Posterior cingulate gyrus (tissue), 11 donors: ENCODE results near the gene HIRA.
A peak's percentile ranks its signal among the peaks of the same experiment; 100 is the strongest.
"Not testable (repeated sequence)": the region's sequence is repeated elsewhere in the genome, so short reads cannot be mapped to it uniquely, and the experiment has no call there.

Experiments
- DNase-seq, 10 donors: peaks; one replicate each; pipeline versions ENCODE4 v3.0.0 to v3.0.0-alpha.2; 2020 to 2021; ENCODE audit warnings: mixed read lengths in 3 of 10
- intact Hi-C: fragments of 100-400 bp; cut with DNase I; formaldehyde crosslinking; loops from one replicate; pipeline ENCODE4 v1.15.1; 2023

HIRA gene

DNA sequence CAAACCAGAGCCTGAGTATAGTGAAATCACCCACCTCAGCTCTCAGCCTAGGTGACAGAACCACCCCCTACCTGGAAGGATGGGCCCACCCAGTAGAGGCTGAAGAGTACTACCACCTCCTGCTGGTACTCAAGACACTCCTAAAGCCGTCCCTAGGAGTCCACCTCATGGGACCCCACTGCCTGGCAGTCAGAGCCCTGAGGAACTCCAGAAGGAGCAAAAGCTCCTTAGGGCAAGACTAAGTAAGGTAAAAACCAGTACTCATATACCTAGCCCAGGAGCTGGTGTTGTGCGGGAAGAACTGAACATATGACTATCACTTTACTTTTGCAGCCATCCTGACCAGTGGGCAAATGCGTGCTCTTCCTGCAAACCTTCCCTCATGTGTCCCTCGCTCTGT, 36.3 kb downstream of the HIRA start:
- intact Hi-C loops, result no loop called here
- DNase-seq, result no peak

DNA sequence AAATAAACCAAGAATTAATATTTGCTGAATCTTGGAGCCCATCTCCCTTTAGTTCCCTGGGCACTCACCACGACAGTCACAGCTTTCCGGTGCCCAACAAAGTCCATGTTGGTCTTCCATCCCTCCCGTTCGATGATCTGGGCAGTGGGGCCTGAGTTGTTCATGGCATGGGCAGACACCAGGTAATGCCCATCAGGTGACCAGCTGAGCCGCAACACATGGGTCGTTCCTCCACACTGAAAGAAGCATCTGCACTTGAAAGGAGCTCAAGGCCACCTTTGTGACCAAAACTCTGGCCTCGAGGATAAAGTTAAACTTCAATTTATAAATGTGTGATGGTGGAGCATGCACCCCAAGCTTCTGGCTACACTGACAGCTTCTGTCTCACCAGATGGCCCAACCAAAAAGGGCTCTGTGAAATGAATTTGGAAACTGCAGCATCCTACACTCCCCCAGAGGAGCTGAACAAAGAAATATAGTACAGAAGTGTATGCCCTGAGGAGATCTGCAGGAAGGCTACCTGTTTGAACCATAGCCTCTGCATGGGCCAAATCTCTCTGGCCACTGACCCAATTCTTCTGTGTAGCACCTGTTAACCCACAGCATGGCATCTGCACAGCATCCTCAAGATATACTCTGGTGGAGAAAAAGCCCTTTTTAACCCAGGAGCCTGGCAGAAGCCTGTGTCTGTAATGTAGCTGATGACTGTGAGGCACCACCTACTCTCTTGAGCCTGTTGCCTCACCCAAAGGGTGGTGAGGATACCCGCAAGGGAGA, 37.1 kb downstream of the HIRA start:
- DNase-seq, result no peak
- intact Hi-C loops, result no loop called here

DNA sequence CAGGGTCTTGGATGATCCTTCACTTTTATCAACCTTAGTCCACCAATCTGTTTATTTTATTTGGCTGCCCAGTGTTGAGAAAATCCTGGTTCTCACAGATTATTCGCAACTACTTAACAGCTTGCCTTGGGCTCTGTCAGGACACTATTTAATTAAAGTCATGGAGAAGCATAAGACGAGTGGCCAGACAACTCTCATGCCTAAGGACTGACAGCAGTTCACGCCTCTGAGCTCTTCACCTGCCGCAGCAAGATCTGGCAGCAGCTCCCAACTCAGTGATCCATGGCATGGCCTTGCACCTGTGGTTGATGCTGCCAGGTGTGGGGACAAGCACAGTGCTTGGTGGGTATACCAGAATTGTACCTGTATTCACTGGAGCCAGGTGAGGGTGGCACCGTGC, 37.8 kb downstream of the HIRA start:
- intact Hi-C loops, result no loop called here

DNA sequence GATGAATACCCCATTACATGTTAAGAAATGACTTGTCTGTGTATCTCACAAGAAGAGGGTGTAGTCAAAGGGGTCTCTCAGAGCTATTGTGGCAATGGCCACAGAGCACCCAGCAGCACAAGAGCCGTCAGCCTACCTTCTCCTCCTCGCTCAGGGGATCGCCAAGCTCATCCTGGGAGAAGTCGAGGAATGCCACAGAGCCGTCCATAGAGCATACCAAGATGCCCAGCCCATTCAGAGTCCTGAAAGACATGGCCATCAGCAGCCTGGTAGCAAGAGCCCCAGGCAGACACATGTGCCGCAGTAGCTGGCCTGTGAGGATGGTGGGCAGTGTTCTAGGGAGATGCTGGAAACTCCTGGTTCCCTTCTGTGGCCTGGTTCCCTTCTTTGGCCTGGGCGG, 44.0 kb downstream of the HIRA start:
- no peak for DNase-seq
- intact Hi-C loops, result no loop called here

More for the DNA sequence above, 37.8 kb downstream of the HIRA start:
- no peak for DNase-seq

DNA sequence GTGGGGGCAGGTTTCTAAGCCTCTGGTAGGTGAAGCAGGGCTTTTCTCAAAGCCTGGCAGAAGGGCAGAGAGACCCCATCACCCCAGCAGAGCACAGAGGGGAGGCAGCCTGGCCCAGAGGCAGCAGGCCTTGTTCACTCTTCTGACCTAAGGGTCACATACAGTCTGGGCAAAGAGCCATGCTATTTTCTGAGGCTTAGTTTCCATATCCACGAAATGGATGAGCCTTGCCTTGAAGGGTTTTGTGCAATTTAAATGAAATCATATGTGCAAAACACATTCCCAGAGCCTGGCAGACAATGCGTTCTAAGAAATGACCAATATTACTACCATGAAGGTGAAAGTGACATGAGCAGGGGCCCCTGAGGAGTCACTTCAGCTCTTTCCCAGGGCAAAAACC, 44.5 kb downstream of the HIRA start:
- no peak for DNase-seq
- intact Hi-C loops, result no loop called here

DNA sequence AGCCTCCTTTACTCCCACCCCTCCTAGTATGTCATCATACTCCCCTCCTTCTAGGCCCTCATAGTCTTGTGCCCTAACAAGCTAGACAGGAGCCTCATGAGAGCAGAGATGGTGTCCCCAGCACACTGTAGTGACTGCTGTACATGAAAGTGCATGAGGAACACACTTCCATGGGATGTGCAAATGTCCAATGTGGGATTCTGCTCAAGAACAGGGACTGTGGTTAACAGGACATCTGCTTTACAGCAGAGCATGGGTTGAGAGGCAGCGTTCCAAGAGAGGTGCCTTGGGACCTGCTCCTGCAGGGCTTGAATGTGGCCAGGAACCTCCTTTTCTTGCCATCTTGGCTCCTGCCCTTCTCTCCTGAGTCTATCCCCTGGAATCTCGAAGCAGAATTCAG, 45.3 kb downstream of the HIRA start:
- intact Hi-C loops, result no loop called here
- DNase-seq, result no peak

DNA sequence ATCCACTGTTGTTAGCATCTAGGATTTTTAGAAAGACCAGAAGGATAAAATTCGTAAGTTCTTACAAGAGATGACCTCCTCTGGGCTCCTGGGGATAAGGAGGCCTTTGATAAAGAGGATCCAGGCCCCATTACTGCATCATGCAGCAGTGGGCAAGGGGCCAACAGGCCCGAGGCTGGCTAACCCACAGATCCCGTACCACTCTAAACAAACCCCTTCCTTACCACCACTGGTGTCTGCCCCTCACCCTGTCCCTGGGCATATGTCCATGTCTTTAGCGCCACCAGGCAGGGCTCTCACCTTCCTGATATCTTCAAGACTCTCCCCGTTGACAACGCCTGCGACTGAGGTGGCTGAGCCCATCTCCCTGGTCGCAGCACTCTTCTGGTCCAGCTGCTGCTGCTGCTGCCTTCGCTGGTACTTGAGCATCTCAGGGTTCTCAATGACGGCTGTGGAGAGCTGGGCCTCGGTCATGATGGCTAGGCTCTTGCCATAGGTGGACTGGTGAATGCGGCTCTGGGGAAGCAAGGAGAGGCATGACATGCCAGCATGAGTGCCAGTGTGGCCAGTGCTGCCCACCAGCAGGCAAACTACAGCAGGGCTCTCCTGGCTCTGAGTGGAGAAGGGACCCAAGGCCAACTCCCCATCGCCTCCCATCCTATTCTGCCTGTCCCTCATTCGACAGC, 46.2 kb downstream of the HIRA start:
- no peak for DNase-seq
- intact Hi-C loops, result no loop called here

DNA sequence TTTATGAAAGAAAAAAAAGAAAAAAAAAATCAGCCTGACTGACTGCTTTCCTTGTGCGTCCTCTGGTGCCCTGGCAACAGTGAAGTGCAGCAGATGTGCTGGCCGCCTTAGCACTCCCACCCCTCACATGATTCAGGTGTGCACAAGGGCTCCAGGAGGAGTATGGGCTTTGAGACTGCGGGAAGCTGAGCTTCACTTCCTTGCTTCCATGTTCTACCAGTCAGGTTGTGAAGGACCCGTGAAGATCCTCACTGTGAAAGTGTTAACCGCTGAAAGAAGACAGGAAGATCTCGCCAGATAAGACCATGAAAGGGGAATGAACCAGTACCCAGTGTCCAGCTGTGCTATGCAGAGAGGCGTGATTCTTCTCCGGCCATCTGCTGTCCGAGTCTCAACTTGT, 48.2 kb downstream of the HIRA start:
- DNase-seq, result no peak
- intact Hi-C loops, result no loop called here

DNA sequence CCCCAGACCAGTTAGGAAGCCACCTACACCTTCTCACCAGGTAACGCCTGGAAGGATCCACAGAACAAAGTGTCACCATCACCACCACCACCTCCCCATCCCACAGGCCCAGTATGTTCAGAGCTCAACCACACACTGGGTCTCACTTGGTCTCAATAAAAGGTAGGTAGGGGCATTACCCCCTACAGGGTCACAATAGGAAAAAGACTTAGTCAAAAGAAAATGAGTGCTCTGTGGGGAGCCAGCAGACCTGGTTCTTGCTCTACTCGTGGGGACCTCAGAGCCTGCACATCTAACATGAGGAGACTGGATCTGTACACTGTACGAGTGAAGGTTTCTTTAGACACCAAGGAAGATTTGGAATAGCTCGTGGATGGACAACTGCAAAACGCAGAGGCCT, 49.3 kb downstream of the HIRA start:
- no peak for DNase-seq
- intact Hi-C loops, result no loop called here

DNA sequence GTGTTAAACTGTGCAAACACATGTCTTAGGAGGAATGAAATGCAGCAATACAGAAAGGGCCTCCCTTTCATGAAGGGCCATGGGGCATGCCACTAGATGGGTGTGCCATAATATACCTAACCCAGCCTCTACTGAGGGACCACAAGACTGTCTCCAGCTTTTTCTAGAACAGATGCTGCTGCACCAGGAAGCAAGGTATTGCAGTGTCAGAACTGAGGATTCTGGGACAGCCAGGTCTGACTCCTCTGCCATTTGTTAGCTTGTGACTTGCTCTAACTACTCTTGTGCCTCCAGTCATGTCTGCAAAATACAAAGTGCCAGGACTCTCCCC, 53.2 kb downstream of the HIRA start:
- no peak for DNase-seq
- intact Hi-C loops, result no loop called here

DNA sequence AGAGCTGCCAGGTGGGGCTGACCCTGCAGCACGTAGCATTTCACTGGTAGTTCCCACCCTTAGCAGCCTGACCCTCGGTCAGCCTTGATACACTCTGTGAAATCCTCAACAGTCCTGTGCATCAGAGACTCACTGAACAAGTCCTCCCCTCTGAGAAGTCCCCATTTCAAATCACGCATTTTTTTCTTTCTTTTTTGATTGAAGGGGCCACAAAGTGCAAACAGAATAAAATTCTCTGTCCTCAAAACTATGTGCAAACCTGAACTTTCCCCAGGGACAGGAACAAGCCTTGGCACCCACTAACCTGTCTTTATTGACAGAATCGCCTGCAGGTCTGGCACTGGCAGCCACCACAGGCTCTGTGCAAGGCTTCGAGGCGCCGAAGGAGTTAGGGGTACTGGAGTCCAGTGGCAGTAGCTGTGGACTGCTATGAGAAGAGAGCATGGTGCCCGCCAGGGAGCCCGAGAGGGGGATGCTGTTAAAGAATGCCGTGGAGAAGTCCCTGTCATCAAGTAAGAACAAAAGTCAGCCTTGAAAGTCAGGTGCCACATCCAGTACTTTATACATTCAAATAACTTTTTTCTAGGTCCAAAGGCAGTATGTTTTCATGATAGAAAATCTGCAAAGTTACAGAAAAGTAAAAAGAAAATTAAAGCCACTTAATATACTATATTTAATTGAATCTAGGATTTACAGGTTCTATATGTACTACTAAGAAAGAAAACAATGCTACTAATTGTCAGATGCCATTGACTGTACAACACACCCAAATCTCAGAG, 53.8 kb downstream of the HIRA start:
- intact Hi-C loops, result no loop called here
- DNase-seq, result peak in 1 of 10 donors; percentile 66

DNA sequence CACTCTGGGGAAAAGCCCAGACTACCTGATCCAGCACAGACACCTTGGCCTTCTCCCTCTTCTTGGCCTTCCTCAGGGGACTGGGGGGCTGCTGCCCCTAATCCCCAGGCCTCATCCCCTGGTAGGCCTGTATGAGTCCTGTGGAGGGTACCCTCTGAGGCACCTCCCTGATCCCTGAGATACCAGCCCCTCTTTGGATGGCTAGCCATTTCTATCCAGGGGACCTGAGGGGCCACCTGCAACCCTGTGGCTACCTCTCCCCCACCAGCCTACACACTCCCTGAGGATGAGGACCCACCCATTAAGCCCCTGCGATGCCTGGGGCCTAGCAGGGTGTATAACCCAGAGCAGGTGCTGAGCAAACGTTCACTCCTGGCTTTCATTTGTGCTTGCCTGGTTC, 54.6 kb downstream of the HIRA start:
- intact Hi-C loops, result no loop called here

DNA sequence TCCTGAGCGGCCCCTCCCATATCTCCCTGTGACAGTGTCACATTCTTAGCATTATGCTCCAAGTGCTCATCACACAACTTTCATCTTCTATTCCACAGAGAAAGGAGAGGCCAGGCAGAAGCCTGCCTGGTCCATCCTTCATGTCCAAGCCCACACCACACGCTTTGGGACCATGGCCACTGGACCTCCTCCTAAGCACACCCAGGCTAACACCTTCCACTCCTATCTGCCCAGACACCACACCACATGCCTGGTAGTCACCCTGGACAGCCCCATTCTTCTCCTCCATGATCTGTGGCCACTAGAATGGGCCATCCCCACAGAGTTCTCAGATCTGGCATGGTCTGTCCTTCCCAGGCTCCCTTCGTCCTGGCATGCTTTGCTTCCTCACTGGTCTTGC, 55.3 kb downstream of the HIRA start:
- peak in 1 of 10 donors; percentile 2 for DNase-seq
- intact Hi-C loops, result no loop called here

More for the DNA sequence above, 54.6 kb downstream of the HIRA start:
- DNase-seq, result no peak

DNA sequence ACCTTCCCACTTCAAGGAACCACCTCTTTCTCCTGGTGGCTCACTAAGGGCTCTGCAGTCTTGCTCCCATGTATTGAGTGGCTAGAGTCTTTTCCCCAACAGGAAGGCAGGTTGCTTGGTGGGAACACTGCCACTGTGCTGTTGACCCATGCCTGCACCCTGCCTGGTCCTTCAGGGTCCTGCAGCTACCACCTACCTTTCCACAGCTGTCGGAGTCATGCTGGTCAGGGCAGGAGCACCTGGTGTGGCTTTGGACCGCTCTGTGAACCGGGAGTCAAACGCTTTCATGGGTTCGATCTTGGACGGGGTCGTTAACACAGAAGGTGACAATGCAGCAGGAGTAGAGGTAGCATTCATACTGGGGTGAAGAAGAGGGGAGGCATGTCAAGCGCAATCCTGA, 56.1 kb downstream of the HIRA start:
- DNase-seq, result peak in 2 of 10 donors; percentile 7 to 58
- intact Hi-C loops, result no loop called here

DNA sequence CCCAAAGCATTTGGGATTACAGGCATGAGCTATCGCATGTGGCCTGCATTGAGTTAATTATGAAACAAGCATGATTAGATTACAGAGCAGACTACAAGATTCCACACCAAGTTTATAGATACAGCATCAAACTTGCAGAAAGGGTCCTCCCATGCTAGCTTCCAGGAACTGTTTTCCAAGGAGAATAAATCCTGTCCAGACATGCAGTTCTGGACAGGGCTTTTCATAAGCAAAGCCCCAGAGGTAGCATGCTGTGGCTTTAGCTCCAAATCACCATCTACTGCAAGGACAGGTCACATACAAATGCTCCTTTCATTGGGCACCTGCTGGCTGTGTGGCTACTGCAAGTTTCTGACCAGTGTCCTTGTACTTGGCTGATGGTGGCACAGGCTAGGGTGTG, 57.1 kb downstream of the HIRA start:
- DNase-seq, result no peak
- intact Hi-C loops, result no loop called here

DNA sequence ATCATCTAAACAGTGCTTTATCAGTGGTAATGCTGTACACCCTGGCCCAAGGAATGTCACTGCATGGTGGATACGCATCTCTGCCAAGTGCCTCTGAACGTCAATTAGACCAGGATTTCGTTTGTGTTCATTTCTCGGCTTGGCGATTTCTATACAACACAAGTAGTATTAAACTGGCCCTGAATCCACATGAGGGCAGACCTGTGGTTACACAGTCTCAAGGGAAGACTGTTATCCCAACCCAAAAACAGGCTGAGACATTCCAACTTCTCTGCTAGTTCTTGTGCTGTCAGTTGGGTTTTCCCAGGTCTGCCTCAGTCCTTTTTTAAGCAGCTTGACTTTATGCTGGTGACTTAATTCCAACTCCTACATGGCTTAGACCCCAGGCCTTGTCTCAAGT, 58.1 kb downstream of the HIRA start:
- no peak for DNase-seq
- intact Hi-C loops, result no loop called here

DNA sequence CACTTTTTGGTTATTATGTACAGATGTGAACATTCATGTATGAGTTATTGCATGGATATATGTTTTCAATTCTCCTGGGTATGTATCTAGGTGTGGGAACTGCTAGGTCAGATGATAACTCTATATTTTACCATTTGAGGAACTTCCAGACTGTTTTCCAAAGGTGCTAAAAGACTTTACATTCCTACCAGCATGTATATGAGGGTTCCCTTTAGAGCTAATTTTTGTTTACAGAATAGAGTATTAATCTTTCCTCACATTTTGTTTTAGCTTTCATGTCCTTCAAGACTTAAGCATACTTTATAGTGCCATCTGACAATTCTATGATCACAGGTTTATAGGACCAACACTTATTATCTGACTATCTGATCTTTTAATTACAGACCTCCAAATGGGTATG, 59.6 kb downstream of the HIRA start:
- intact Hi-C loops, result no loop called here
- DNase-seq, result no peak

DNA sequence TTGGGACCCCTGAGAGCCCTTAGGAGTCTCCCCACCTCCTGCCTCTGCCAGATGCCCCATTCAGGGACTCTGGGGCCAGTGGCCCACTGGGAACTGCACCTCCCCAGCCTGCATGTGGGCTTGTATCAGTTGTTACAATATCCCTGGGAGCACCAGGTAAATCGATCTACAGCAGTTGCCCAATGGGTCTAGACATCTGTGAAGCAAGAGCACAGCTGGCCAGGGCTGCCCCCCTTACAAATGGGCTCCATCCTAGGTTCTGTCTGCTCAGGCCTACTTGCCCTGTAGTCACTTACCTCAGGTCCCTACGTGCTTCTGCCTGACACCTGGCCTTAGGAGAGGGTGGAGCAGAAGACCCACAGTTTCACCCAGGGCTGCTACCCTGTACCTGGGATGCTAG, 62.7 kb downstream of the HIRA start:
- intact Hi-C loops, result no loop called here
- no peak for DNase-seq

DNA sequence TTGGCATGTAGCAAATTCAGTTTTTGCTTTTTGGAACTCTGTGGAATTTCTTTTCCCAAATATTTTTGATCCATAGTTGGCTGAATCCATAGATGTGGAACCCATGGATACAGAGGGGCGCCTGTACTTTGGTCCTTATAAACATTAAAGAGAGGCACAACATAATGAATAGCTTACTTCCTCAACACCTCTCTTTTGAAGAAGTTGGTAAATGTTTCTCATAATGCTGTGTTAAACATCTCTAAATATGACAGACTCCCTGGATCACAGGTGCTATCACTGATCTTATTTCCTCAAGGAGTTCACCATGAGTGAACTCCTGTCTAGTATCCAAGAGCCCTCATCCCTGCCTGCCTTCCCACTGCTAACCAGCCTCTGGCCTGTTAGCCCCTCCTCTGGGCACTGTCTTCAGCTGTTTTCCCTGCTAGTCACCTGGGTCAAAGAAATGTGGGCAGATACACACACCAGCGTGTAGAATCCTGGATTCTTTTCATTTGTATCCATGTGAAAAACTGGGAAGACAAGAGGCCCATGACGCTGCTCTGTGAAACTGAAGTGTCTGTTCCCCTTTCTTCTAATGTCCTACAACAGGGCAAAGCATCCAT, 63.7 kb downstream of the HIRA start:
- no peak for DNase-seq
- intact Hi-C loops, result no loop called here

DNA sequence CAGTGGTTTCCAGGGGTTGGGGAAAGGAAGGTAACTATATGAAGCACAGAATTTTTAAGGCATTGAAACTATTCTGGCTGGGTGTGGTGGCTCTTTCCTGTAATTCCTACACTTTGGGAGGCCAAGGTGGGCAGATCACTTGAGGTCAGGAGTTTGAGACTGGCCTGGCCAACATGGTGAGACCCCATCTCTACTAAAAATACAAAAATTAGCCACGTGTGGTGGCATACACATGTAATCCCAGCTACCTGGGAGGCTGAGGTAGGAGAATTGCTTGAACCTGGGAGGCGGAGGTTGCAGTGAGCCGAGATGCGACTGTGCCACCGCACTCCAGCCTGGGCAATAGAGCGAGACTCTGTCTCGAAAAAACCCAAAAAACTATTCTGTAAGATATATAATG, 68.0 kb downstream of the HIRA start:
- intact Hi-C loops, DNase-seq: not testable (repeated sequence)

DNA sequence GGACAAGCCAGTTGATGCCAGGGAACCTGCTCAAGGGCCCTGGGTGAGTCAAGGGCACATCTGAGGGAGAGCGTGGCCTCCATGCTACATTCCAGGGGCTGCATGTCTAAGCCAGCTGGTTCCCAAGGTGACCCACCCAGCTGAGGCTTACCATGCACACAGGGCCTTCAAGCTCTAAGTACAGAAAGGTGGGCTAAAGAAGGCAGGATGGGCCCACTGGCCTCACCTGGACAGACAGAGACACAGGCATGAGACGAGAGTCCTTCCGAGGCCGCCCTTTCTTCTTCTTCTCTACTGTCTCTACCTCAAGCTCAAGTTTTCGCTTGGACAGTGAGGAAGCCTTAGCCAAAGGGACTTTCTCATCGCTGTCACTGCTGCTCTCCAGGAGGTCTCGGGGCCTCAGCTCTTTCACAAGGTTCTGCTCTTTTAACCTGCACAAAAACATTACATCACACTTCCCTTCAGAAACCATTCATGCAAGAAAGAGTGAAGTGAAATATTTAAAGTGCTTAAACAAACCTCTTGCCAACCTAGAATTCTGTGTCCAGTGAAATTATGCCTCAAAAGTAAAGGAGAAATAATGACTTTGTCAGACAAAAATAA, 69.9 kb downstream of the HIRA start:
- intact Hi-C loops, result no loop called here
- DNase-seq, result no peak
